ENCODE data around the gene CD8A.

Gene CD8A

GRCh38 chr2:86775338-86775737 lies 15.4 kb downstream of the CD8A start:
- TF ChIP-seq ZFP3 (CRISPR knock-in tag; IDR thresholded peaks at IDR 0.05) (no peak), PPARA (CRISPR knock-in tag; IDR thresholded peaks at IDR 0.05; ENCODE audit: borderline replicate concordance) (no peak)
- no peak for ATAC-seq

- TF ChIP-seq CSRNP3 (CRISPR knock-in tag; IDR thresholded peaks at IDR 0.05), result no peak
- no peak for ATAC-seq
Observed at GRCh38 chr2:86774862-86775261, 15.9 kb downstream of the CD8A start.

GRCh38 chr2:86772611-86773010 lies 18.1 kb downstream of the CD8A start:
- no peak for ATAC-seq
- no peak for TF ChIP-seq CREB5 (CRISPR knock-in tag; IDR thresholded peaks at IDR 0.05; ENCODE audit: low read depth)
- TF ChIP-seq TOX (CRISPR knock-in tag; IDR thresholded peaks at IDR 0.05; ENCODE audit: borderline replicate concordance), result no peak
- no peak for TF ChIP-seq ISL1 (CRISPR knock-in tag; IDR thresholded peaks at IDR 0.05)
- TF ChIP-seq CSDC2 (CRISPR knock-in tag; IDR thresholded peaks at IDR 0.05), result no peak
- TF ChIP-seq SNAI2 (CRISPR knock-in tag; IDR thresholded peaks at IDR 0.05), result no peak
- no peak for TF ChIP-seq ZNF565 (CRISPR knock-in tag; conservative IDR thresholded peaks at IDR 0.05; ENCODE audit: low read depth)
- no peak for TF ChIP-seq TCF4 (CRISPR knock-in tag; IDR thresholded peaks at IDR 0.05; ENCODE audit: borderline replicate concordance)
- TF ChIP-seq BACH2 (CRISPR knock-in tag; IDR thresholded peaks at IDR 0.05; ENCODE audit: borderline replicate concordance), result no peak
- no peak for TF ChIP-seq ESRRG (CRISPR knock-in tag; IDR thresholded peaks at IDR 0.05)
- TF ChIP-seq PPARA (CRISPR knock-in tag; IDR thresholded peaks at IDR 0.05; ENCODE audit: borderline replicate concordance), result no peak
- no peak for TF ChIP-seq ZC3H10 (CRISPR knock-in tag; IDR thresholded peaks at IDR 0.05)
- no peak for TF ChIP-seq ZNF70 (CRISPR knock-in tag; IDR thresholded peaks at IDR 0.05)
- no peak for TF ChIP-seq ZNF8 (CRISPR knock-in tag; IDR thresholded peaks at IDR 0.05)
- no peak for TF ChIP-seq ARNTL (CRISPR knock-in tag; IDR thresholded peaks at IDR 0.05; ENCODE audit: borderline replicate concordance, low read depth)
- TF ChIP-seq OSR1 (CRISPR knock-in tag; IDR thresholded peaks at IDR 0.05), result no peak
- TF ChIP-seq CSRNP3 (CRISPR knock-in tag; IDR thresholded peaks at IDR 0.05), result no peak
- TF ChIP-seq TSHZ2 (CRISPR knock-in tag; IDR thresholded peaks at IDR 0.05), result no peak

- TF ChIP-seq TOX (CRISPR knock-in tag; IDR thresholded peaks at IDR 0.05; ENCODE audit: borderline replicate concordance) (no peak), CREB5 (CRISPR knock-in tag; IDR thresholded peaks at IDR 0.05; ENCODE audit: low read depth) (no peak), GLIS3 (CRISPR knock-in tag; IDR thresholded peaks at IDR 0.05) (no peak), ZFP3 (CRISPR knock-in tag; IDR thresholded peaks at IDR 0.05) (no peak), CSDC2 (CRISPR knock-in tag; IDR thresholded peaks at IDR 0.05) (no peak), PPARA (CRISPR knock-in tag; IDR thresholded peaks at IDR 0.05; ENCODE audit: borderline replicate concordance) (no peak), RARB (CRISPR knock-in tag; IDR thresholded peaks at IDR 0.05) (no peak), ZNF565 (CRISPR knock-in tag; conservative IDR thresholded peaks at IDR 0.05; ENCODE audit: low read depth) (no peak), SNAI2 (CRISPR knock-in tag; IDR thresholded peaks at IDR 0.05) (no peak), ZNF8 (CRISPR knock-in tag; IDR thresholded peaks at IDR 0.05) (no peak), OSR1 (CRISPR knock-in tag; IDR thresholded peaks at IDR 0.05) (no peak), ZNF70 (CRISPR knock-in tag; IDR thresholded peaks at IDR 0.05) (no peak), ARNTL (CRISPR knock-in tag; IDR thresholded peaks at IDR 0.05; ENCODE audit: borderline replicate concordance, low read depth) (no peak), TSHZ2 (CRISPR knock-in tag; IDR thresholded peaks at IDR 0.05) (no peak), TCF4 (CRISPR knock-in tag; IDR thresholded peaks at IDR 0.05; ENCODE audit: borderline replicate concordance) (no peak)
- no peak for ATAC-seq
Observed at GRCh38 chr2:86770816-86771301, 19.9 kb downstream of the CD8A start.

All from SK-N-SH treated with all-trans-retinoic acid at 6 μM for 48 hours (cell line).